Endodermal cell (in vitro differentiated cells): ENCODE data around the gene ZNF85. TPM values are rescaled to one million over a fixed set of nuclear protein-coding genes. Genes with fewer than 3 reads are reported as not detected.

Source experiments
- DNase-seq: peaks from one replicate; pipeline ENCODE4 v3.0.0-alpha.2; 2017
- H3K27ac ChIP-seq: 2 replicates; pipeline ENCODE4 v1.5.1; 2013; ENCODE audit warnings: mild to moderate bottlenecking, low read depth, low read length, moderate library complexity
- H3K27me3 ChIP-seq: 2 replicates; pipeline ENCODE4 v1.6.1; 2013; ENCODE audit warnings: mild to moderate bottlenecking, low read length, moderate library complexity; ENCODE audit not compliant: insufficient read depth, control insufficient read depth, poor library complexity, severe bottlenecking
- H3K36me3 ChIP-seq: 2 replicates; pipeline ENCODE4 v1.7.0; 2013; ENCODE audit warnings: mild to moderate bottlenecking, low read length, moderate library complexity; ENCODE audit not compliant: control insufficient read depth, insufficient read depth
- H3K4me1 ChIP-seq: one replicate; pipeline ENCODE4 v1.7.0; 2013; ENCODE audit warnings: low read length; ENCODE audit not compliant: control insufficient read depth, insufficient read depth
- H3K4me3 ChIP-seq: 2 replicates; pipeline ENCODE4 v1.5.1; 2013; ENCODE audit warnings: mild to moderate bottlenecking, low read length, moderate library complexity
- H3K9ac ChIP-seq: 2 replicates; pipeline ENCODE4 v1.6.1; 2013; ENCODE audit warnings: mild to moderate bottlenecking, low read length, moderate library complexity; ENCODE audit not compliant: poor library complexity, severe bottlenecking; ENCODE audit errors: extremely low read depth
- H3K9me3 ChIP-seq: 2 replicates; pipeline ENCODE4 v1.6.1; 2013; ENCODE audit warnings: mild to moderate bottlenecking, low read length, moderate library complexity; ENCODE audit not compliant: control insufficient read depth
- H3K27ac Mint-ChIP-seq: 2 replicates; pipeline ENCODE4 v1.8.0; 2020; ENCODE audit warnings: mixed read lengths
- H3K27me3 Mint-ChIP-seq: 2 replicates; pipeline ENCODE4 v1.8.0; 2021; ENCODE audit warnings: mild to moderate bottlenecking, mixed read lengths; ENCODE audit not compliant: insufficient read depth
- H3K36me3 Mint-ChIP-seq: 2 replicates; pipeline ENCODE4 v1.8.0; 2020; ENCODE audit warnings: low read depth, mixed read lengths
- H3K4me1 Mint-ChIP-seq: 2 replicates; pipeline ENCODE4 v1.8.0; 2020; ENCODE audit warnings: mixed read lengths
- H3K4me3 Mint-ChIP-seq: 2 replicates; pipeline ENCODE4 v1.8.0; 2020; ENCODE audit warnings: mild to moderate bottlenecking, moderate library complexity, mixed read lengths
- H3K9me3 Mint-ChIP-seq: 2 replicates; pipeline ENCODE4 v1.8.0; 2020; ENCODE audit warnings: mild to moderate bottlenecking, mixed read lengths
- CTCF ChIP-seq: fragments of 200-600 bp; sonication (generic); conservative IDR thresholded peaks from 2 replicates; pipeline ENCODE4 v1.5.0; 2021; ENCODE audit warnings: antibody characterized with exemption, mild to moderate bottlenecking
- WGBS, 2 experiments: methylation state at CpG; one replicate each; pipeline versions ENCODE4 v1.1.5 to v1.1.7; 2013; ENCODE audit warnings: missing lambda C conversion rate in 2 of 2, mixed read lengths in 1 of 2; ENCODE audit not compliant: insufficient coverage in 1 of 2, insufficient read length in 1 of 2; 5-methylcytosine and 5-hydroxymethylcytosine counted together
- total RNA-seq, 2 donors: library from RNA; stranded (reverse); fragmentation: NEBNext Ultra II Directional in 1 of 2; extraction: Animal tissue kit (Norgen Biotek cat#: 25700) in 1 of 2; gene quantifications; 2 replicates in 1 of 2; 3 replicates in 1 of 2; pipeline ENCODE4 v1.2.1, GENCODE V29; 2021

ZNF85 gene
- total RNA-seq, 2 donors from 2014 or later, result 22.6 to 27.8 TPM

GRCh38 chr19:20964798-20965197 is 41.7 kb downstream of the ZNF85 start:
- H3K4me1 Mint-ChIP-seq, result peaks cover 18% of the 10 kb centered on the region
- 65 to 80% methylated on average over 2 to 4 of the region's 4 CpGs for WGBS, 2 experiments
- H3K36me3 ChIP-seq, result no peaks in the 10 kb centered on the region
- H3K4me3 ChIP-seq, result no peak overlapping the region
- H3K27me3 ChIP-seq, result no peaks in the 10 kb centered on the region
- no peak overlapping the region for H3K27ac ChIP-seq
- no peak overlapping the region for H3K27ac Mint-ChIP-seq
- no peaks in the 10 kb centered on the region for H3K36me3 Mint-ChIP-seq
- H3K9me3 Mint-ChIP-seq, result peaks cover 17% of the 10 kb centered on the region
- H3K4me1 ChIP-seq, result no peaks in the 10 kb centered on the region
- TF ChIP-seq CTCF, result peak; percentile 74
- no peak overlapping the region for H3K4me3 Mint-ChIP-seq
- no peaks in the 10 kb centered on the region for H3K27me3 Mint-ChIP-seq
- peak; percentile 65 for DNase-seq
- H3K9me3 ChIP-seq, result peaks cover 13% of the 10 kb centered on the region
- H3K9ac ChIP-seq, result no peak overlapping the region

GRCh38 chr19:20968092-20968491 is 45.0 kb downstream of the ZNF85 start:
- Mint-ChIP-seq H3K36me3 (no peaks in the 10 kb centered on the region), H3K4me1 (no peaks in the 10 kb centered on the region), H3K27ac (no peak overlapping the region), H3K4me3 (no peak overlapping the region), H3K27me3 (no peaks in the 10 kb centered on the region), H3K9me3 (peaks cover 7% of the 10 kb centered on the region)
- WGBS, 2 experiments, result 69 to 72% methylated on average over 1 of the region's 1 CpG
- no peak overlapping the region for H3K4me3 ChIP-seq
- no peak for DNase-seq
- H3K27ac ChIP-seq, result no peak overlapping the region
- TF ChIP-seq CTCF, result no peak
- H3K4me1 ChIP-seq, result no peaks in the 10 kb centered on the region
- H3K27me3 ChIP-seq, result no peaks in the 10 kb centered on the region
- H3K9me3 ChIP-seq, result peaks cover 6% of the 10 kb centered on the region
- H3K36me3 ChIP-seq, result no peaks in the 10 kb centered on the region
- H3K9ac ChIP-seq, result no peak overlapping the region

GRCh38 chr19:20969498-20969897 is 46.4 kb downstream of the ZNF85 start:
- Histone ChIP-seq H3K36me3 (no peaks in the 10 kb centered on the region), H3K9me3 (no peaks in the 10 kb centered on the region), H3K4me1 (no peaks in the 10 kb centered on the region), H3K27me3 (no peaks in the 10 kb centered on the region), H3K9ac (no peak overlapping the region), H3K27ac (no peak overlapping the region), H3K4me3 (no peak overlapping the region)
- no peak for DNase-seq
- TF ChIP-seq CTCF, result no peak
- H3K27ac Mint-ChIP-seq, result no peak overlapping the region
- WGBS, 2 experiments, result 90 to 100% methylated on average over 2 to 3 of the region's 3 CpGs
- no peak overlapping the region for H3K4me3 Mint-ChIP-seq
- H3K36me3 Mint-ChIP-seq, result no peaks in the 10 kb centered on the region
- no peaks in the 10 kb centered on the region for H3K9me3 Mint-ChIP-seq
- no peaks in the 10 kb centered on the region for H3K4me1 Mint-ChIP-seq
- H3K27me3 Mint-ChIP-seq, result no peaks in the 10 kb centered on the region
